Activated CD4-positive, alpha-beta T cell treated with anti-CD3 and anti-CD28 coated beads, Interleukin-2, amount 50 U/mL, for 24 hours (primary cell): ENCODE measurements around the gene AHSA1.
"Not testable (repeated sequence)": the region's sequence is repeated elsewhere in the genome, so short reads cannot be mapped to it uniquely, and the experiment has no call there.

Experiments
- DNase-seq, 2 donors: peaks; one replicate each; pipeline ENCODE4 v3.0.0-alpha.2; 2020; ENCODE audit warnings: low read depth in 1 of 2, low spot score in 1 of 2

Gene AHSA1

DNA sequence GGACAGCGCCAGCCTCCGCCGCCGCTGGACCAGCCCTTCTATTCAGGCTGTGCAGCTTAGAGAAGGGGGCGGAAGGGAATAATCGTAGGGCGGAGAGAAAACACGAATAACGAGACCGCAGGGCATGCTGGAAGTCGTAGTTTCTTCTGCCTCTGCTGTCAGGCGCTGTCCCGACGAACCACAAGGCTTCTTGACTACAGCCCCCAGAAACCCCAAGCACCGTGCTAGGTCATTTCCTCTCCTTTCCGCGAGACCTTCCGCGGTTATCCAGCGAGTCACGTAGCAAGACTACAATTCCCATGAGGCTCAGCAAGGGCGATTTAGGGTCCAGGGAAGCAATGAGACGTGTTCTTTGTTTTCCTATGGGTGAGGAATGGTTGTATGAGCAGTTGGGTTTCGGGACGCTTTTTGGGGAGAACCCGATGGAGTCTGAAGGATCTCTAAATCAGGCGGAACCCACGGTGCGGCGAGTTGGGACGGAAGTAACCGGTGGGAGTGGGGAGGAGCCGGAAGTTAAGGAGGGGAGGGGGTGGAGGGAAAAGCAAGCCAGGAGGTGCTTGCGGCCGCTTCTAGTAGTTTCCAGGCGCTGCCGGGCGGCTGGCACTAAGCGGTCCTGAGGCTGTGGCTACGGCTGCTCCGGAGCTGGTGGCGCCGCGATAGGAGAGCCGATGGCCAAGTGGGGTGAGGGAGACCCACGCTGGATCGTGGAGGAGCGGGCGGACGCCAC is at the start of gene AHSA1, which contains the start of gene VIPAS39:
Gene AHSA1 (plus strand): TSS at position 572 of the 727 bp plus-strand sequence. CDS start 97 bp downstream, at position 669.
Gene VIPAS39 (minus strand): TSS at position 80 of the 727 bp plus-strand sequence. CDS start 3,499 bp downstream, outside the sequence.
- peak; percentile 80 to 94 for DNase-seq

DNA sequence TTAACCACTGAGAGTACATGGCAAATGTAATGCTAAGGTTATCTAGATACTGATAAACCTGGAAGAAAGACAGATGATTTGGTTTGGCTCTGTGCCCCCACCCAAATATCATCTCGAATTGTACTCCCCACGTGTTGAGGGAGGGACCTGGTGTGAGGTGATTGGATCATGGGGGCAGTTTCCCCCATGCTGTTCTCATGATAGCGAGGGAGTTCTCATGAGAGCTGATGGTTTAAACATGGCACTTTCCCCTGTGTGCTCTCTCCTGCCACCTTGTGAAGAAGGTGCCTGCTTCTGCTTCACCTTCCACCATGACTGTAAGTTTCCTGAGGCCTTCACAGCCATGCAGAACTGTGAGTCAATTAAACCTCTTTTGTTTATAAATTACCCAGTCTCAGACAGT is 48.8 kb upstream of the AHSA1 start:
- DNase-seq = no peak

- not testable (repeated sequence) for DNase-seq
These were observed 42.4 kb upstream of the AHSA1 start for GRCh38 chr14:77415403-77416030.

DNA sequence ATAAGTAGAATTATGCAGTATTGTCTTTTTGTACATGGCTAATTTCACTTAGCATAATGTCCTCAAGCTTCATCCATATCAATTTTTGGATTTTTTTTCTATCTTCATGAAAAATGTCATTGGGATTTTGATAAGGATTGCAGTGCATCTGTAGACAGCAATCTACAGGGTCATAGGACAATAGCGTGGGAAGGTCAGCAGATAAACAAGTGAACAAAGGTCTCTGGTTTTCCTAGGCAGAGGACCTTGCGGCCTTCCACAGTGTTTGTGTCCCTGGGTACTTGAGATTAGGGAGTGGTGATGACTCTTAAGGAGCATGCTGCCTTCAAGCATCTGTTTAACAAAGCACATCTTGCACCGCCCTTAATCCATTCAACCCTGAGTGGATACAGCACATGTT is 41.8 kb upstream of the AHSA1 start:
- not testable (repeated sequence) for DNase-seq

DNA sequence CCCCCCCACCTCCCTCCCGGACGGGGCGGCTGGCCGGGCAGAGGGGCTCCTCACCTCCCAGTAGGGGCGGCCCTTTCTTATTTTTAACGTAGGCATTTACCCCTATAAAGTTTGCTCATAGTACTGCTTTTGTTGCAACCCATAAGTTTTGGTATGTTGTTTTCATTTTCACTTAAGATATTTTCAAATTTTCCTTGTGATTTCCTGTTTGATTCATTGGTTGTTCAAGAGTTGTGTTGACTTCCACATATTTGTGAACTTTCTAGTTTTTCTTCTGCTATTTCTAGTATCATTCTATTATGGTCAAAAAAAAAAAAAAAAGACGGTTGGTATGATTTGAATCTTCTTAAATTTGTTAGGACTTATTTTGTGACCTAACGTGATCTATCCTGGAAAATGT is 41.1 kb upstream of the AHSA1 start:
- no peak for DNase-seq

DNA sequence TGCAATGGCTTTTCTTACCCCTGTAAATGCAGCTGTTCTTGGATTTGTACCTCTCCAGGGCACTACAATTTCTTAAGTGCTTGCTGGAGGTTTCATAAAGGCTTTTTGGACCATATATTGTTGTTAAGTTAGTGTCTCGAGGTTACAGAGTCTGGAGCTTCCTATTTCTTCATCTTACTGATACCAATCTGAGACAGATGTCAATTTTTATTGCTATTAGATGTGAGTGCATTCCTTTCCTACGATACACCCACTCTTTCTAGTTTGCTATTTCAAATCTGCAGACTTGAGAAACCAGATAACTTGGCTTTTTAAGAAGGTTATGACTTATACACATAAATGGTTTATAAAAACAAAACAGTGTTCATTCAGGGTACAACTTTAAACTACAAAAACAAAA is 36.7 kb upstream of the AHSA1 start:
- DNase-seq = no peak

- DNase-seq = no peak
These were observed 34.5 kb upstream of the AHSA1 start, which contains the start of gene NOXRED1 for GRCh38 chr14:77423423-77423822. Gene NOXRED1, minus strand, starts transcription at chr14:77423523. Its CDS starts 634 bp downstream, at chr14:77422889.

DNA sequence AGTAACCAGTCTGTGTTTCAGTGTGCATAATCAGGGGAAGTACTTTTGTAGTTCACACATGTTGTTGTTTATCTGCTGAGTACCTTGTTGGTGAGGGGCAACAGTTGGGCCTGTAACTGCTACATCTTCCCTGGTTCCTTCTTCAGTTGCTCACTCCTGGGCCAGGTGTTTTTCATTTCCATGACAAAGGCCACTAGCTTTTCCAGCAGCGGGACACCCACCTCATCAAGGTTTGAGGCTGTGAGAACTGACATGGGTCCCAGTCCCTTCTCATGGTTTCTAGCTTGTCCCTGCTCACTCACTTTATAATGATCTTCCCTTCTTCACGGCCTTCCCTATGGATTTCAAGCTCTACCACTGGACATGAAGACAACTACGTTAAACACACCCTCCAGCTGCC is 33.0 kb upstream of the AHSA1 start:
- DNase-seq = no peak

DNA sequence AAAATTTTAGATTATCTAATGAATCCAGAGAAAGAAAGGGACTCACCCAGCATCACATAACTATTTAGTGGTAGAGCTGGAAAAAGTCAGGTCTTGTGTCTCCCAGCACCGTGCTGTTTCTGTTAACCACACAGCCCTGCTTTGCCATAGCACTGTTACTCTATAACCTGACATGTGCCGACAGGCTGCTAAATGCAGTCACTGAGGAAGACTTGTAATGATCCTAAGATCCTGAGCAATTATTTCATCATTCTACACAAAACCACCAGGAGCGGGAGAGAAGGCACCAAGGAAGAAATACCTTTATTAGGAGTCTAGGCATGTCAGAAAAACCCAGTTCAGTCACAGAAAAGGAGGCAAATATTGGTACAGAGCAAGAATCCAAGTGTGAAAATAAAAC is 31.5 kb upstream of the AHSA1 start:
- DNase-seq = no peak

DNA sequence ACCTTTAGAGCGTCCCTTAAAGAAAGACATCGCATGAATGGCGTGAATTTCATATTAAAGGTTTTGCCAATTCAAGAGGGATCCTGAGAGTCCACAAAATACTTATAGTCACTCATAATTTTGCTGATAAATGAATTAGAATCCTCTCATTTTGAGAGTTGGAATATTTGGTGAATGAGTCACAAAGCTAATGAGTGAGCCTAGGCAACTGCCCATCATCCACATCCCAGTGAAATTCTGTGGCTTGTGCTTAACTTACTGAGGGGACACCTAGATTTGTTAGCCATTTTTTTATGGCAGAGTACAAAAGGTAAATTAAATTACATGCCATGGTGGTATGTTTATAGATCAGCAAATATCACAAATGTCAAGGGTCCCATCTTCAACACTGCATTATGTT is 21.9 kb upstream of the AHSA1 start:
- no peak for DNase-seq

- no peak for DNase-seq
These were observed 19.3 kb upstream of the AHSA1 start for GRCh38 chr14:77438596-77438995.

DNA sequence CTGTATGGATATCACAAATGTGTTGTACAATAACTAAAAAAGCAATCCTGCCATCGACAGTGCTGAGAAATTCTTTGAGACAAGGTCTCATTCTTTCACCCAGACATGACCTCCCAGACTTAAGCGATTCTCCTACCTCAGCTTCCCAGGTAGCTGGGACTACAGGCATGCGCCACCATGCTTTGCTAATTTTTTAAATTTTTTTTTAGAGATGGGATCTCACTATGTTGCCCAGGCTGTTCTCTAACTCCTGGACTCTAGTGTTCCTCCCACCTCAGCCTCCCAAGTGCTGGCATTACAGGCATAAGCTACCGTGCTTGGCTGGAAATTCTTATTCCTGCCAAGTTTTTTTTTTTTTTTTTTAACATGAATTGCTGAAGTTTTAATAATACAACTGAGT is 18.0 kb upstream of the AHSA1 start:
- DNase-seq = no peak

DNA sequence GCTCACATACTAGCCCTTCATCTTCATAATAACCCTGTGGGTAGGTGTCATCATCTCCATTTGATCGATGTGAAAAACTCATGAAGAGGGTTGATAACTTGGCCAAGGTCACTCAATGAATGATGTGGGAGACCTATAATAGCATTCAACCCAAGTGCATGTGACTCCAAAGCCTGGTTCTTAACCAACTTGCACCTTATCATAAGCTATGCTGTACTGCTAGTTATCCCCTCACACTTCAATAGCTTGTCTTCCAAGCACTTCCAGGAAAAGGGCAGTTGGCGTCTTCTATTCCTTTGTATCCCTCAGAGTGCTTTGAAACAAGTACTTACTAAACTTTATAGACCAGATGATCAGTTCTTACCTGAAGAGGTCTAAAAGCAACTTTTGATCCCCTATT is 15.7 kb upstream of the AHSA1 start:
- DNase-seq = no peak

GRCh38 chr14:77455966-77456640 is 1.8 kb upstream of the AHSA1 start:
- DNase-seq = no peak

DNA sequence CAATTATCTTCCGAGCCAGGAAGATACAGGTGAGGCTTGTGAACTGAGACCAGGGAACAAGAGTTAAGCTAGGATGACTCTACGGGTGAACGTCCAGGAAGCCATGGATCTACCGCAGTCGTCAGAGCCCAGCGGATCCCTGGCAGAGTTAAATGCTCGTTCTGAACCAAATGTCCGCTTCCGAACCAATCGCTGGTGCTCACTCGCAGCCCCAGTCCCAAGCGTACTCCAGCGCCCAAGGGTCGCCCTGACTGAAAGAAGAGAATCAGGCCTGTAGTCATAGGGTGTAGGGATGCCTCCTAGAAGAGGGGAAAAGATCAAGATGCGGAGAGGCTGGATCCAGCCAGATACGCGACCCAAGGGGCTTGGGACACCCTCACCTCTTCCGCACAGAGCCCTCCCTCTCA is 775 bp upstream of the AHSA1 start:
- DNase-seq = no peak

DNA sequence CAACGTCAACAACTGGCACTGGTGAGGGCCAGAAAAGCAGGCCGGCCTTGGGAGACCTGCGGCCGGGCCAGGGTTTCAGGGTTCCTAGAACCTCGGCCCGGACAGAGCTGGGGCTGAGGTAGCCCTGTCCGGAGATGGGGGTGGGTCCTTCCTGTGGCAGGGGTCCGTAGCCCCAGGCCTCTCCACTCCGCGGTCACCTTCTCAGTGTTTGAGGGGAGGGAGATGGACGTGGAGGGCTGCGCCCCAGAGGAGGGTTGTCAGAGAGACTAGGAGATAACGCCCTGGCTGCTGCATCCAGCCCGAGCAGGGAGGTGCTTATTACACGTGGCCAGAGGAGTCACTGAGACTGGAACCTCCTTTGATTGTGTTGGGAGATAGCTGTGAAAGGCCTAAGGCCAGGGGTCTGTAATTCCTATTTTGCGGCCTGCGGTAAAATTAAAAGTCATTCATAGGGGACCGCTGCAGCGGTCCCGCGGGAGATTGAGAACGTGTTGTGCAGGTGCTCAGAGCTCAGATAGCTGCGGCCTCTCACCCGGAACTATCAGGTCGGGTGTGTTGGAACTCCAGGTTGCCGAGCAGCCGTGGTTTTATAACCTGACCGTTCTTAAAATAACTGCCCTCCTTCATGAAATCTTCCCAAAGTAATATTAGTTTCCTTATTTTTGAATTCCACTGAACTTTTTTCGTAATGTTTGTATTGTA is 507 bp downstream of the AHSA1 start:
- DNase-seq = peak; percentile 12 to 14

DNA sequence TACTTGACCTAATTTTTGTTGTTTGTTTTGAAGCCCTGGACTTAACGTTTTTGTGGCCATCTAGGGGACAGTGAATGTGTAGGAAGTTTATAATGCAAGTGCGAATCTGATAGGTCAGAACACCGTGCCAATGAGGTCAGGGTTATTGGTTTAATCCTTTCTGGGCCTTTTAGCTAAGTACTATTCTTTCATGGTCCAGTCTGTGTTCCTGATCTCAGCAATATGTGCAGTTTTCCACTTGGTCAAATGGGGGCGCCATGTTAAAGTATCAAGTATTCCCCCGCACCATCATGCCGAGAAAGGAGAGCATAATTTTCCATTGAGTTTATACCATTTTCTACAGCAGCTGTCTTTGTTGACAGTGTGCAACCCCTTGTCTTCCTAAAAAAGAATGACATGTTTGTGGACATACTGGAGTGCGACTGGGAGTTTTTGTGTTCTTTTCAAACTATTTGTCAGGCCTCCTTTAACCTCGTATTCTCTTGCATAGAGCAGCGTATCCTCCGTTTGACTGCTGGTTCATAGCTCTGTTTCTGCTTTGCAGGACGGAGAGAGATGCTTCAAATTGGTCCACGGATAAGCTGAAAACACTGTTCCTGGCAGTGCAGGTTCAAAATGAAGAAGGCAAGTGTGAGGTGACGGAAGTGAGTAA is 1.3 kb downstream of the AHSA1 start:
- peak; percentile 9 to 48 for DNase-seq

GRCh38 chr14:77467801-77468200 is 9.9 kb downstream of the AHSA1 start:
- DNase-seq = no peak

GRCh38 chr14:77469067-77469505 is 11.2 kb downstream of the AHSA1 start:
- DNase-seq = no peak

DNA sequence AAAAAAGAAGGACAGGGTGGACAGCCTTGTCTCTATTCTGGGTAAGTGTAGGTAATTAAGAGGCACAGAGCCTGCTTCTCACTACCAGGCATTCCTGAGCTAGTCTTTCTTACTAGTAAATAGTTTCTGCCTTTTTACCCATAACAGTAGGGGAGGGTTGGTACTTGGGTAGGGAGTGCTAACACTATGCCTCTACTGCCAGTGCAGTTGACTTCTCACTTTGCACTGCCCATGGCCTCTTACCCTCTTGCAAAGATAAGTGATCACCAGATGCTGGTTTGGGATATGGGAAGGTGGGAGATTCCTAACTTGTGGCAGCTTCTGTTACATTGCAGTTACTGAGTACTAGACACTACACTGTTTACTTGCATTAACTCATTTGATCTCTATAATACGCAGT is 11.6 kb downstream of the AHSA1 start:
- no peak for DNase-seq
